K562 (cell line): ENCODE measurements around the gene TMEM126A. TPM values are rescaled to one million over a fixed set of nuclear protein-coding genes. Genes with fewer than 3 reads are reported as not detected.
A peak's percentile ranks its signal among the peaks of the same experiment; 100 is the strongest.

Experiments
- CBX8 ChIP-seq: fragments of 200-600 bp; sonication (generic); IDR thresholded peaks from 2 replicates; pipeline ENCODE4 v1.6.1; 2012; ENCODE audit warnings: borderline replicate concordance, mixed run types, low read depth, mild to moderate bottlenecking, moderate library complexity, mixed read lengths, low read length, control low read depth, inconsistent platforms; ENCODE audit not compliant: poor library complexity, severe bottlenecking; ENCODE audit errors: extremely low read depth
- CLOCK ChIP-seq: fragments of 250-450 bp; sonication (Bioruptor Pico); IDR thresholded peaks from 2 replicates; pipeline ENCODE4 v1.4.0; 2020; ENCODE audit warnings: mild to moderate bottlenecking, moderate library complexity, borderline replicate concordance
- E4F1 ChIP-seq: fragments of 250-450 bp; sonication (Bioruptor Pico); IDR thresholded peaks from 2 replicates; pipeline ENCODE4 v1.5.0; 2021; ENCODE audit warnings: mild to moderate bottlenecking, borderline replicate concordance
- FOSL1 ChIP-seq: fragments of 200-800 bp; sonication (Bioruptor generic); conservative IDR thresholded peaks from 2 replicates; pipeline ENCODE4 v1.6.1; 2016; ENCODE audit warnings: missing genetic modification characterization, missing compliant biosample characterization
- GTF2F1 ChIP-seq: IDR thresholded peaks from 2 replicates; pipeline ENCODE4 v1.6.1; 2011; ENCODE audit warnings: low read depth, low read length, improper control_type of control experiment
- GTF3C2 ChIP-seq: IDR thresholded peaks from 3 replicates; pipeline ENCODE4 v1.6.1; 2011; ENCODE audit warnings: borderline replicate concordance, mild to moderate bottlenecking, moderate library complexity; ENCODE audit not compliant: insufficient read length; ENCODE audit errors: extremely low read depth
- HNRNPLL ChIP-seq: fragments of 200-400 bp; formaldehyde crosslinking; IDR thresholded peaks from 2 replicates; pipeline ENCODE4 v1.6.1; 2017; ENCODE audit warnings: low read length, low read depth, mild to moderate bottlenecking; ENCODE audit not compliant: poor library complexity, severe bottlenecking
- NR1H2 ChIP-seq: sonication (generic); formaldehyde crosslinking; IDR thresholded peaks from 2 replicates; pipeline ENCODE4 v1.4.0; 2020; ENCODE audit warnings: mild to moderate bottlenecking, missing genetic modification reagents
- POLR3G ChIP-seq: IDR thresholded peaks from 2 replicates; pipeline ENCODE4 v1.6.1; 2011; ENCODE audit not compliant: insufficient read length, insufficient replicate concordance; ENCODE audit errors: extremely low read depth
- RBM14 ChIP-seq: fragments of 200-400 bp; formaldehyde crosslinking; IDR thresholded peaks from 2 replicates; pipeline ENCODE4 v1.6.1; 2018; ENCODE audit warnings: low read depth, mild to moderate bottlenecking, low read length, moderate library complexity, borderline replicate concordance; ENCODE audit not compliant: insufficient read depth
- RBM15 ChIP-seq: fragments of 200-400 bp; formaldehyde crosslinking; IDR thresholded peaks from 2 replicates; pipeline ENCODE4 v1.6.1; 2018; ENCODE audit warnings: mild to moderate bottlenecking, low read length, moderate library complexity; ENCODE audit not compliant: insufficient read depth
- RFX7 ChIP-seq: fragments of 250-450 bp; sonication (Bioruptor Pico); IDR thresholded peaks from 2 replicates; pipeline ENCODE4 v1.5.1; 2021; ENCODE audit warnings: mild to moderate bottlenecking
- SMAD2 ChIP-seq: fragments of 150-350 bp; IDR thresholded peaks from 2 replicates; pipeline ENCODE4 v1.6.1; 2014; ENCODE audit warnings: low read depth, mild to moderate bottlenecking, low read length
- SMARCE1 ChIP-seq: fragments of 450-650 bp; IDR thresholded peaks from 2 replicates; pipeline ENCODE4 v1.7.1; 2016; ENCODE audit warnings: mild to moderate bottlenecking
- SMC3 ChIP-seq: conservative IDR thresholded peaks from 2 replicates; pipeline ENCODE4 v1.6.1; 2011; ENCODE audit warnings: low read depth, low read length, improper control_type of control experiment; ENCODE audit not compliant: insufficient read depth
- ZNF140 ChIP-seq: fragments of 250-450 bp; sonication (Bioruptor Pico); IDR thresholded peaks from 2 replicates; pipeline ENCODE4 v1.8.0; 2021; ENCODE audit warnings: moderate library complexity, mild to moderate bottlenecking, inconsistent platforms
- polyA plus RNA-seq, 8 experiments: library from polyadenylated mRNA; depleted of rRNA in 4 of 8; stranded (reverse) in 5 of 8; unstranded in 3 of 8; fragments of >200 nt; fragmentation: Nextera tagmentation in 2 of 8; fragmentation: Illumina TruSeq in 1 of 8; extraction: Ambion mirVana in 2 of 8; extraction: Trizol in 1 of 8; gene quantifications; 2 replicates each; pipeline versions ENCODE4 v1.2.1 to v1.2.3, GENCODE V29; 2011 to 2014; ENCODE audit warnings: inconsistent platforms in 1 of 8, missing spikeins in 1 of 8
- total RNA-seq, 7 experiments: library from RNA; depleted of rRNA in 6 of 7; stranded (reverse); fragments of >200 nt in 6 of 7; fragmentation: Illumina TruSeq in 2 of 7; extraction: Trizol in 2 of 7; gene quantifications; 2 replicates each; pipeline versions ENCODE4 v1.2.1 to v1.2.3, GENCODE V29; 2011 to 2021; ENCODE audit warnings: low replicate concordance in 1 of 7
- TF ChIP-seq, protein P1 (sequence below): fragments of 250-450 bp; sonication (Bioruptor Pico); IDR thresholded peaks from 2 replicates; pipeline ENCODE4 v1.9.0; 2021; ENCODE audit warnings: mild to moderate bottlenecking

TMEM126A gene
- total and polyA plus RNA-seq, 9 of the 15 experiments (the other 6 are each of a cell fraction or from before 2014, with no cell fraction given): 19.3 to 154 (median 56.3) TPM

GRCh38 chr11:85664615-85665481 is 17.1 kb downstream of the TMEM126A start, which contains the start of gene CREBZF (continued):
- TF ChIP-seq CLOCK (CRISPR knock-in tag) (no peak), POLR3G (no peak), SMAD2 (no peak), NR1H2 (CRISPR knock-in tag) (peak; percentile 65; the same call in 1 of the 2 replicates), FOSL1 (tag) (peak; percentile 76), SMC3 (no peak), HNRNPLL (no peak), RBM14 (peak; percentile 95; the same call in 1 of the 2 replicates), SMARCE1 (peak; percentile 62; the same call in 1 of the 2 replicates), E4F1 (CRISPR knock-in tag) (no peak), GTF3C2 (no peak), RFX7 (no peak), ZNF140 (CRISPR knock-in tag) (no peak), GTF2F1 (no peak), RBM15 (no peak), CBX8 (no peak)
- TF ChIP-seq, protein P1, sequence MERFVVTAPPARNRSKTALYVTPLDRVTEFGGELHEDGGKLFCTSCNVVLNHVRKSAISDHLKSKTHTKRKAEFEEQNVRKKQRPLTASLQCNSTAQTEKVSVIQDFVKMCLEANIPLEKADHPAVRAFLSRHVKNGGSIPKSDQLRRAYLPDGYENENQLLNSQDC (CRISPR knock-in tag): no peak
